Measurements from ENCODE around the gene TMEM145.

GRCh38 chr19:42271045-42271419, 42.1 kb upstream of the TMEM145 start:
- TF ChIP-seq POLR2A (IDR thresholded peaks at IDR 0.05; ENCODE audit: low read depth, low read length), result no peak
- no peak for TF ChIP-seq POLR2AphosphoS5 (IDR thresholded peaks at IDR 0.05; ENCODE audit: low read depth, low read length)
- no peak for TF ChIP-seq TAF1 (IDR thresholded peaks at IDR 0.05; ENCODE audit: borderline replicate concordance, low read depth, low read length)

Measured in GM12892 (cell line).